ENCODE results near the gene PARD3B.

The PARD3B gene

DNA sequence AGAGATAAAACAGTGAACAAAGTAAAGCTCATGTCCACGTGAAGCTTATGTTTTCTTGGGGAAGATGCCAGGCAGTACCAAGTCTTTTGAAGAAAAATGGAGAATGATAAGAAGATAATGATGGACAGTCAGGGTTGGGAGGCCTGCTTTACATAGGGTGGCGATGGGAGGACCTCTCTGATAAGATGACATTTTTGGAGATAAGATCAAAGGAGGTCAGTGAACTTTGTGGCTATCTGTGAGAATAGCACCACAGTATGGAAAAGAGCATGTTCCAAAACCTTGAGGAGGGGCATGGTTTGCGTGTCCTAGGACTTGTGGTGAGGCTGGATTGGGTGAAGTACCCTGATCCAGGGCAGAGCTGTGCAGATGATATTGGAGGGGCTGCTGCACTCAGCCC, 675.3 kb downstream of the PARD3B start:
- DNase-seq = no peak

- no peak for DNase-seq
Observed at GRCh38 chr2:205232086-205232485, 686.8 kb downstream of the PARD3B start.

DNA sequence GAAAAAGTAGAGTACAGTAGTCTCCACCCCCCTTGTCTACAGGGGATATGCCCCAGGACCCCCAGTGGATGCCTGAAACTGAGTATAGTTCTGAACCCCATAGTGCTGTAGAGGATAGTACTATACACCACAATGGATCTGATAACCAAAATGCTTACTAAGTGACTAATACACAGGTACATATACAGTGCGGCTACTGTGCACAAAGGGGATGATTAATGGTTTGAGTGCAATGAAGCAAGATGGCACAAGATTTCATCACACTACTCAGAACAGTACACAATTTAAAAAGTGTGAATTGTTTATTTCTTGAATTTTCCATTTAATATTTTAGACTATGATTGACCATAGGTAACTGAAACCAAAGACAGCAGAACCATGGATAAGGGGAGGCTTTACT, 690.2 kb downstream of the PARD3B start:
- DNase-seq = no peak

GRCh38 chr2:205237524-205237923, 692.2 kb downstream of the PARD3B start:
- DNase-seq = no peak

GRCh38 chr2:205245001-205245400, 699.7 kb downstream of the PARD3B start:
- DNase-seq = no peak

DNA sequence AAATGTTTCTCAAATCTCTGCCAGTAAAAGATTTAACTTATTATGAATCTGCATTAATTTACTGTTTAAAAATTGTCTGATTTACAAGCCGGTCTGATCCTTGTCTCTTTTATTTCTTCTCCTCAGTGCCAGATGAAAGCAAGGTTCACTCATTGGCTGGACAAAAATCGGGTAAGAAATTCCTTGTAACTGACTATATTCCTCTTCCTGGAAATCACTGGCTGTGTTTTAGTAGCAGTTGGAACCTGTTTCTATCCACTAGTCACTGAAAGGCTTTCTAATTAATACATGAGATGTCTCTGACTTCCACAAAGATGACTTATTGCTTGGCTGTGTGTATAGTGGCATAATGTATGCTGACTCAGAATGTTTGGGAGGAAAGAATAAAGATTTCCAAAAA, 700.4 kb downstream of the PARD3B start:
- DNase-seq = no peak

DNA sequence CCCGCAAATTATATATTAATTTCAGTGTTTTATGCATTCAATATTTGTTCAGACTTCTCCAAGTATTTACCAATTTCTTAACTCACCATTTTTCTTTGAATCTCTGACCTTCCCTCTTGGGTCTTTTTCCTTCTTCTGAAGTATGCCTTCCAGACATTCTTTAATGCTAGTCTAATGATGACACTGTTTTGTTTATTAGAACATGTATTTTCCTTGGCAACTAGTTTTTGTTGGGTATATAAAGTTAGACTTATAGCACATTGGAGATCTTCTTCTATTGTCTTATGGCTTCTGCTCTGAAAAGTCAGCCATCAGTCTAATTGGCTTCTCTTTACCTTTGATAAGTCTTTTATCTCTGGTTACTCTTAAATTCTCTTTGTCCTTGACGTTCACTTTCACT, 713.8 kb downstream of the PARD3B start:
- DNase-seq = no peak

GRCh38 chr2:205261516-205262020, 716.3 kb downstream of the PARD3B start:
- no peak for DNase-seq

DNA sequence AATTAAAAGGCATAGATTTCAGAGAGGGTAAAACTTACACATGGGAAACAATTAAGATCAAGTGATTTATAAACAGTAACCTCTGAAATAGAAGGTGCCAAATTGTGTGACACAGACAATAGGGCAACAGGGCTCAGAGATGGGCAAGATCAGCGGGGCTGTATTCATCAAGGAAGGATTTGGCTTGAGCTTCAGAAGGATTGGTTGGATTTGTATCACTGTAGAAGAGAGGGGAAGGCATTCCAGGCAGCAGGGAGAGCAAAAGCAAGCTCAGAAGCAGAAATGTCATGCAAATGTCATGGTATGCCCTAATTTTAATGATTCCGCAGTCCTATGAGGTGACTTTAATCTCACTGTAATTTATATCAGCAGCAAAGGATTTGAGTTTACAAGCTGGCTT, 722.0 kb downstream of the PARD3B start:
- no peak for DNase-seq

GRCh38 chr2:205270689-205271088, 725.4 kb downstream of the PARD3B start:
- DNase-seq = no peak

DNA sequence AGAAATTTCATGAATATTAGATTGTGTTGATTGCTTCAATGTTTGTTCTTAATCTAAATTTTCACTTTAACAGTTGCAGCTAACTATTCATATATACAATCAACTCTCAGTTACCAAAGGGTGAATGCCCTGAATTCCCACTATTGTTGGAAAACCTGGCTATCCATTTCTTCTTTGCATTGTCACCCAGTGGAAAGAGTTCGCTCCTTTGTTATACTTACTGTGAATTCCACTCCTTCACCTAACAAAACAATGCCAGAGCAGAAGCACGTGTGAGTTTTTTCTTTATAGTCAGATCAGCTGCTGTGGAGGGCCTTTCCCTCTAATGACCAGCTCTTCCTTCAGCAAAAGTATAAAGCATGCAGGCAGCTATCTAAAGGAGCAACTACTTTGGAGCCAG, 727.9 kb downstream of the PARD3B start:
- no peak for DNase-seq

DNA sequence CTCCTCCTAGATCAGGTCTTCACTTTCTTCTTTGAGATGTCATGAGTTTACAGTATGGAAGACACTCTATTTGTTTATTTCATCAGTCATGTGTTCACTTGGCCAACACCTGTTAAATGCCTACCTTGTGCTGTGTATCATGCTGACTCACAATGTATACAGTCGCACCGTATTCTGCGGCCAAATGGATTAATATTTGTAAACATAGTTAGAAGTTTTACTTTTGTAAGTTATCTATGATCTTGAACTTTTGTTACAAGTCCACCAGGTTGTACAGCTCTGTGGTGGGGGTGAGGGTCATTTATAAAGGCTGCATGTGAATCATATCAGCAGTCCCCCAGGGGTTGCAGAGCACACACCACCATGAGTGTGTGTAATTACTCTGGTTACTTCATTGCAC, 728.4 kb downstream of the PARD3B start:
- DNase-seq = no peak

- DNase-seq = no peak
Observed at GRCh38 chr2:205274801-205275200, 729.5 kb downstream of the PARD3B start.

DNA sequence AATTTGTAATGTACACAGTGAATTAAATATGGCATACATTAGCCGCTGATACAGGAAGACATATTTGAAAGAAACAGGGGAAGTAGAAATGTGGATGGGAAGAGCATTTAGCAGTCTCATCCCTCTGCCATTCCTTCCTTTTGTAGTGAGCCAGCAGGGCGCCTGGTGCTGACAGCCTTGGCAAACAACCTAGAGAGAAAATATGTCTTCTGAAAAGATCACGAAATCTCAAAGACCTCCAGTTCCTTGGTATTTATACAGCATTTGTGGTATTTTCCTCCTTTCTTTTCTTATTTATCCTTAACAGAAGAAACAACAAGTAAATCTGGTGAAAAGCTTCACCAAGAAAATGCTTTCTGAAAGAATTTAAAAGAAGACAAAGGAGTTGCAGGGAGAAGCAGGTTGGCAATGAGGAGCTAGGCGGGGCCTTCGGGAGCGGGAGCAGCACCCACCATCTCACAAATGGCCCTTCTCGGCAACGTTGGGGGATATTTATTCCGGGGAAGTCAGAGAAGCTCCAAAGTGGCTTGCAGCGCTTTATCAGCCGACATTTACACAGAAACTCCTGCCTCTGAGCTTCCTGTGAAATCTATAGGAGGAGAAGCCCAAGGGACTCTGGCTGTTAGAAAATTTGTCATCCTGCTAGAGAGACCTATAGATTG, 731.0 kb downstream of the PARD3B start:
- no peak for DNase-seq

DNA sequence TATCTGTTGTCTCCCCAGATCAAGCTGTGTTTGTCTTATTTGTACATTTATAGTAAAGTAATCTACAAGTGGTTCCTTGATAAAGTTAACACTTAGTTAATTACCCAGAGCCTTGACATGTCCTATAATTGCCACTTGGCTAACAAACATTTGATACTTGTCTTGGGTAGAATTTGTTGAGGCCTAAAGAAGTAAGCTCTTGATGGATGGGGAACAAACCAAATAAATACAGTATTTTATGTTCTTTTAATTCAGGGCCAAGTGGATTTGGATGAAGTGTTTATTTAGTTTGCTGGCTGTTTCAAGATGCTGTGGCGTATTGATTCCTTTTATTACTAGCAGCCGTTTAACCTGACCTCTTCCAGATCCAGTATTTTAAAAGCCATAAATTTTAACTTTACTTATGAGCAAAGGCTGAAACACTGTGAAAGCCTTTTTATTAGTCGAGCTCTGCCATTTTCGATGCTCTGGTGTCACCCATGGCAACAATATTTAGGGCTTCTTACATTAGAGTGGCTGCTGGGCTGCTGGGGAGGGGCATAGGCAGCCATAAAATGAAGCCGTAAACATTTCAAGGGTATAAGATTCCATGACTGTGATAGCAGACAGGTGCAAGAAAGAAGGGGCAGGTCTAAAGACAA, 735.4 kb downstream of the PARD3B start:
- DNase-seq = no peak

GRCh38 chr2:205283736-205284270, 738.5 kb downstream of the PARD3B start:
- no peak for DNase-seq

DNA sequence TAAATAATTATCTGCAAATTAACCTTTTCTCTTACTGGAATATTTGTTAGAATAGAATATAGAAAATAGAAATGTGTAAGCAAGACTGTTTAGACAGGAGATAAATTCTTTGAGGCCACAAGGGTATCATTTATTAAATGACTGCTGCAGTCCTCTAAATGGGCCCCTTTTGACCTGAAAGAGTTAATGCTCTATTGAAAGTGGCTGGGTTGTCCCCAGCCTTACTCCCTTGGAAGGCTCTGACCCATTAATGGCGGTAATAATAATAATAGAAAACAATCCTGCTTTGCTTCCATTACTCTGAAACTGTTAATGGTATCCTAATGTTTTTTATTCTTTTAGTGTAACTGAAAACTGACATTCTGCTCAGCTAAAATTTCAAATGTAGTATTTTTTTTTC, 739.1 kb downstream of the PARD3B start:
- no peak for DNase-seq

GRCh38 chr2:205287316-205287715, 742.0 kb downstream of the PARD3B start:
- no peak for DNase-seq

DNA sequence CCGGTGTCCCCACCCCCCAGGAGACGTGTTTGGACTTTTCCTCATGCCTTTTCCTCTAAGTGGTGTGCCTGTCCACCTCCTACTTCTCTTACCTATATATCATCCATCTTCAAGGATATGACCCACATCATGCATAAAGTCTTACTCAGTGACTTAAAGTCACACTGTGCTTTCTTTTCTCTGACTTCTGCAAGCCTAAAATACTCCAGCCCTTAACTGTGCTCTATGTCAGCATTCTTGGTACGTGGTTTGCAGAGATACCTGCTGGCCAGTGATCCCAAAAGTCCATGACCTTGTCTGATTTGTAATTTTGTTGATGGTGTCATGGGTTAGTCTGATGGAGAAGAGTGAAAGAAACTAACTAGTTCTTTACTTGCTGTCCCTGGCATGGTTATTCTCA, 743.4 kb downstream of the PARD3B start:
- DNase-seq = no peak

DNA sequence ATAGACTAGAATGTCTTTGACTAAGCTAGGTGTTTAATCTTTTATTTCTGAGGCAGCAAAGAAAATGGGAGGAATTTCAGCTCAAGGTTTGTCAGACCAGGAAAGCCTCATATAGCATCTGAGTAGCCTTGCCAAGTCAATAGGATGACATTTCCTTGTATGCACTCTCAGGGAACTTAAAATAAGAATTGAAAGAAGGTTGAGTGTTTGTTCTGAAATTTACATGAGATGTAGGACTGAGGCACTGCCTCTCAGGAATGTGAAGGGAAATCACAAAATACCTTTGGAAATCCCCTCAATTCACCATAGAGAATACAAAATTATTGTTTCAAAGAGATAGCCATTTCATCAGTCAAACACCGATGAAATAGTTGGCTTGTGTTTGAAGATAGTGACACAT, 745.0 kb downstream of the PARD3B start:
- DNase-seq = no peak

- no peak for DNase-seq
Observed at GRCh38 chr2:205292665-205293295, 747.5 kb downstream of the PARD3B start.

- no peak for DNase-seq
Observed at GRCh38 chr2:205293559-205293958, 748.3 kb downstream of the PARD3B start.

DNA sequence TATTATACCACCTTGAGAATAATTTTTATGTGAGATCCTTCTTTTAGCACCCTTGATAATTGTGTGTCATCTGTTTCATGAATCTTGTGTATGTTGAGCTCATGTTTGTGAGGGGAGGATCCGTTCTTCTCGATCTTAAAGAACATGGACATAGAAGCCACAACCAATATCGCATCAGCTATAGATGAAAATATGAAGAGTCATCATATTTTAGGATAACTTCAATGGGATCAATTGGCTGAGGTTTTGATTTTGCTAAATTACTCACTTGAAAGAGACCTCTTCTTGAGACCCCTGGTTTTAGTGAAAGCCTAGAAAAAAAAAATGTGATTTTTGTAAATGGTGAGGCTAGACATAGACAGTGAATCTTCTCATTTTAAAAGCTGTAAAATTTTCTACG, 751.7 kb downstream of the PARD3B start:
- DNase-seq = no peak

- DNase-seq = no peak
Observed at GRCh38 chr2:205297368-205297767, 752.1 kb downstream of the PARD3B start.

Measured in stimulated activated CD4-positive, alpha-beta T cell treated with anti-CD3 and anti-CD28 coated beads, Interleukin-2, amount 100 ng/mL, for 48 hours (primary cell).